HTR-8/SVneo (cell line): ENCODE measurements around the gene GTF2H4.
"Not testable (repeated sequence)": the region's sequence is repeated elsewhere in the genome, so short reads cannot be mapped to it uniquely, and the experiment has no call there.

Experiments used
- DNase-seq: peaks from one replicate; pipeline ENCODE4 v3.0.0; 2011; ENCODE audit warnings: low spot score, mixed read lengths; ENCODE audit not compliant: insufficient read length
- FAIRE-seq: peaks from 2 replicates; lab custom pipeline; 2011; peaks lifted over from hg19 to GRCh38; lab: Jason Lieb, UNC

Gene GTF2H4

GRCh38 chr6:30907758-30908591, at the start of gene GTF2H4:
TSS of gene GTF2H4 (plus strand) at chr6:30908207.
- DNase-seq: peak; percentile 97
- FAIRE-seq: peak; percentile 89

- DNase-seq, FAIRE-seq: not testable (repeated sequence)
Observed at GRCh38 chr6:30859726-30860125, 48.3 kb upstream of the GTF2H4 start.

GRCh38 chr6:30861257-30862048, 46.6 kb upstream of the GTF2H4 start:
- DNase-seq: no peak
- FAIRE-seq: no peak

- DNase-seq (peak; percentile 46), FAIRE-seq (no peak)
Observed at GRCh38 chr6:30862156-30862875, 45.7 kb upstream of the GTF2H4 start.

GRCh38 chr6:30864325-30864724, 43.7 kb upstream of the GTF2H4 start:
- FAIRE-seq (no peak), DNase-seq (no peak)

GRCh38 chr6:30869241-30869749, 38.7 kb upstream of the GTF2H4 start:
- DNase-seq, FAIRE-seq: not testable (repeated sequence)

- FAIRE-seq: no peak
Observed at GRCh38 chr6:30870546-30870945, 37.5 kb upstream of the GTF2H4 start.

GRCh38 chr6:30871592-30872183, 36.3 kb upstream of the GTF2H4 start:
- DNase-seq: no peak
- FAIRE-seq: no peak

More at GRCh38 chr6:30870546-30870945, 37.5 kb upstream of the GTF2H4 start:
- DNase-seq: no peak

- no peak for FAIRE-seq
- no peak for DNase-seq
Observed at GRCh38 chr6:30873137-30873640, 34.8 kb upstream of the GTF2H4 start.

GRCh38 chr6:30873795-30874194, 34.2 kb upstream of the GTF2H4 start:
- DNase-seq, FAIRE-seq: not testable (repeated sequence)

GRCh38 chr6:30875244-30876038, 32.6 kb upstream of the GTF2H4 start:
- DNase-seq: no peak
- no peak for FAIRE-seq

- DNase-seq (no peak), FAIRE-seq (no peak)
Observed at GRCh38 chr6:30876039-30876730, 31.8 kb upstream of the GTF2H4 start.

GRCh38 chr6:30877419-30878262, 30.4 kb upstream of the GTF2H4 start:
- no peak for FAIRE-seq
- peak; percentile 90 for DNase-seq

- no peak for FAIRE-seq
- no peak for DNase-seq
Observed at GRCh38 chr6:30879684-30880427, 28.2 kb upstream of the GTF2H4 start.

GRCh38 chr6:30880698-30881252, 27.2 kb upstream of the GTF2H4 start:
- no peak for DNase-seq
- no peak for FAIRE-seq

- FAIRE-seq (no peak), DNase-seq (no peak)
Observed at GRCh38 chr6:30881392-30882203, 26.4 kb upstream of the GTF2H4 start.
